Esophagus squamous epithelium (tissue), 5 donors: Measurements from ENCODE around the gene SPR. TPM values are rescaled to one million over a fixed set of nuclear protein-coding genes. Genes with fewer than 3 reads are reported as not detected.

ENCODE experiments used
- DNase-seq: peaks from one replicate; lab custom pipeline; 2025; lab: John Stamatoyannopoulos, UW
- H3K27ac ChIP-seq, 4 donors: fragments of 200-600 bp; sonication (generic); one replicate each; pipeline ENCODE4 v1.5.1; 2016 to 2019; ENCODE audit warnings: mild to moderate bottlenecking in 1 of 4
- H3K27me3 ChIP-seq, 4 donors: fragments of 200-600 bp; sonication (generic); 1 replicate in 3 of 4; 2 replicates in 1 of 4; pipeline versions ENCODE4 v1.5.1 to v1.6.0; 2017 to 2021; ENCODE audit warnings: antibody characterized with exemption in 1 of 4
- H3K36me3 ChIP-seq, 3 donors: fragments of 200-600 bp; sonication (generic); one replicate each; pipeline ENCODE4 v1.5.1; 2016 to 2019
- H3K4me1 ChIP-seq, 3 donors: fragments of 200-600 bp; sonication (generic); one replicate each; pipeline ENCODE4 v1.5.1; 2017 to 2019
- H3K4me3 ChIP-seq, 4 donors: fragments of 200-600 bp; sonication (generic); 1 replicate in 3 of 4; 2 replicates in 1 of 4; pipeline ENCODE4 v1.5.1; 2016 to 2019; ENCODE audit warnings: mild to moderate bottlenecking in 2 of 4, moderate library complexity in 1 of 4
- H3K9me3 ChIP-seq, 3 donors: fragments of 200-600 bp; sonication (generic); one replicate each; pipeline ENCODE4 v1.5.1; 2016 to 2019
- POLR2A ChIP-seq, 4 donors: fragments of 450-650 bp; IDR thresholded peaks; one replicate each; pipeline ENCODE4 v1.6.1; 2017; ENCODE audit warnings: antibody characterized with exemption in 4 of 4, mild to moderate bottlenecking in 4 of 4, moderate library complexity in 3 of 4
- WGBS, 2 donors: methylation state at CpG; one replicate each; pipeline ENCODE4 v1.1.5; 2018; 5-methylcytosine and 5-hydroxymethylcytosine counted together
- intact Hi-C: fragments of 100-400 bp; cut with DNase I; formaldehyde crosslinking; loops from one replicate; pipeline ENCODE4 v1.15.0; 2022
- total RNA-seq, 4 donors: library from RNA; depleted of rRNA; stranded (reverse); fragments of >200 nt; gene quantifications; one replicate each; pipeline ENCODE4 v1.1.0, GENCODE V29; 2016
- TF ChIP-seq, protein P1 (sequence below), 6 experiments: fragments of 450-650 bp in 4 of 6; fragments of 200-600 bp in 2 of 6; sonication (generic) in 2 of 6; IDR thresholded peaks; one replicate each; pipeline ENCODE4 v1.5.1; 2016 to 2019; ENCODE audit warnings: antibody characterized with exemption in 6 of 6, mild to moderate bottlenecking in 4 of 6, moderate library complexity in 4 of 6
- donor health status: DM: yes; HTN: yes; CAD: no.

Gene SPR
- total RNA-seq, 4 donors from 2014 or later: 16.6 to 30.9 (median 22.8) TPM

DNA sequence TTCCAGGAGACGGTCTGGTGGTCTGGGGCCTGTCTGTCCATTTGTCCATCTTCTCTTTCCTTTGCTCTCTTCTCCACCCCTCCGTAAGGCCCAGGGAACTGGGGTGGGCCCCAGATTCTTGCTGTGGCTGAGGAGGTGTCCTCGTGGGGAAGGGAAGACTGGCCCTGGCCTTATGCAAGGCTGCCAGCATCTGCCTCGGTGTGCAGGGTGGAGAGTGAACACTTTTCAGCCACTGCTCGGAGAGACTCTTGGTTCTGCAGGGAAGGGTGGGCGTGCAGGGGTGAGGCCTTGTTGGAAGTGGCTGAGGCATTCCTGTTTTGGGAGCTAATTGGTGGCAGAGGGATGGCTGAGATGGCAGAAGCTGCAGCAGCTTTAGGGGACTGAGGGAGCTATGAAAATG, 53.2 kb downstream of the SPR start:
- DNase-seq: no peak
- peaks cover 0 to 21% (median 0%) of the 10 kb centered on the region in 3 donors for H3K36me3 ChIP-seq
- WGBS, 2 donors: 44 to 87% methylated on average over 1 to 3 of the region's 6 CpGs
- no peak overlapping the region for H3K4me3 ChIP-seq
- intact Hi-C loops: no loop called here
- no peaks in the 10 kb centered on the region for H3K9me3 ChIP-seq
- peaks cover 0 to 18% (median 6%) of the 10 kb centered on the region in 3 donors for H3K4me1 ChIP-seq
- TF ChIP-seq, protein P1, sequence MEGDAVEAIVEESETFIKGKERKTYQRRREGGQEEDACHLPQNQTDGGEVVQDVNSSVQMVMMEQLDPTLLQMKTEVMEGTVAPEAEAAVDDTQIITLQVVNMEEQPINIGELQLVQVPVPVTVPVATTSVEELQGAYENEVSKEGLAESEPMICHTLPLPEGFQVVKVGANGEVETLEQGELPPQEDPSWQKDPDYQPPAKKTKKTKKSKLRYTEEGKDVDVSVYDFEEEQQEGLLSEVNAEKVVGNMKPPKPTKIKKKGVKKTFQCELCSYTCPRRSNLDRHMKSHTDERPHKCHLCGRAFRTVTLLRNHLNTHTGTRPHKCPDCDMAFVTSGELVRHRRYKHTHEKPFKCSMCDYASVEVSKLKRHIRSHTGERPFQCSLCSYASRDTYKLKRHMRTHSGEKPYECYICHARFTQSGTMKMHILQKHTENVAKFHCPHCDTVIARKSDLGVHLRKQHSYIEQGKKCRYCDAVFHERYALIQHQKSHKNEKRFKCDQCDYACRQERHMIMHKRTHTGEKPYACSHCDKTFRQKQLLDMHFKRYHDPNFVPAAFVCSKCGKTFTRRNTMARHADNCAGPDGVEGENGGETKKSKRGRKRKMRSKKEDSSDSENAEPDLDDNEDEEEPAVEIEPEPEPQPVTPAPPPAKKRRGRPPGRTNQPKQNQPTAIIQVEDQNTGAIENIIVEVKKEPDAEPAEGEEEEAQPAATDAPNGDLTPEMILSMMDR (IDR thresholded peaks at IDR 0.05): no peak
- TF ChIP-seq POLR2A (IDR thresholded peaks at IDR 0.05): no peak
- H3K27ac ChIP-seq: no peak overlapping the region
- peaks cover 0 to 7% (median 0%) of the 10 kb centered on the region in 4 donors for H3K27me3 ChIP-seq

DNA sequence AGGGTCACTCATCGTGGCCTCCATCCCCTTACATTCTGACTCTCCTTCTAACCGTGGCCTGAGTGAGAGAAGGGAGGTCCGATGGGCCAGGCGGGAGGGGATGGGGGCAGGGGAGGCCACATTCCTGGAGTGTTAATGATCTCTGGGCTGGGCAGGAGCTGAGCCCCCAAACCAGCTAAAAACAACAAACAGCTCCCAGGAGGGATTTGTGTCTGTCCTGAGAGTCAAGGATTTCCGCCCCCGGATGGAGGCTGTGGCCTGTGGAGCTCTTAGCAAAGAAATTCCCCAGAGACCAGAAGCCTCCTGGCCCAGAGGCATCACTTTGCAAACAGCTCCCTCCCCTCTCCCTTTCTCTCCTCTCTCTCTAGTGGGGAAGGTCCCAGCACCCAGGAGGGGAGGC, 53.6 kb downstream of the SPR start:
- no peak overlapping the region for H3K27ac ChIP-seq
- TF ChIP-seq POLR2A (IDR thresholded peaks at IDR 0.05): no peak
- TF ChIP-seq, protein P1 (IDR thresholded peaks at IDR 0.05): no peak
- H3K4me1 ChIP-seq: peaks cover 0 to 17% (median 6%) of the 10 kb centered on the region in 3 donors
- 76 to 87% methylated on average over 4 to 5 of the region's 6 CpGs for WGBS, 2 donors
- H3K9me3 ChIP-seq: no peaks in the 10 kb centered on the region
- peaks cover 0 to 21% (median 0%) of the 10 kb centered on the region in 3 donors for H3K36me3 ChIP-seq
- intact Hi-C loops: no loop called here
- H3K27me3 ChIP-seq: peaks cover 0 to 3% (median 0%) of the 10 kb centered on the region in 4 donors
- no peak overlapping the region for H3K4me3 ChIP-seq
- no peak for DNase-seq

Other genes starting within 250 kb of the SPR start
- gene EXOC6B, start 61.4 kb upstream of the SPR start, total RNA-seq: 10 to 100 TPM; 21.0 to 57.7 (median 36.1) TPM
- gene EMX1, start 30.1 kb downstream of the SPR start, total RNA-seq: under 1 TPM in 1 of 4 donors, not detected in 3; 0.15 TPM
- gene SFXN5, start 184.3 kb downstream of the SPR start, total RNA-seq: 10 to 100 TPM in 3 of 4 donors, 1 to 10 TPM in 1; 4.2 to 16.4 (median 12.7) TPM
- 10 to 100 TPM; 12.2 to 19.6 (median 16.6) TPM for gene RAB11FIP5, start 225.5 kb downstream of the SPR start, total RNA-seq